Sigmoid colon (tissue), 7 donors: ENCODE measurements around the gene MRPL41. TPM values are rescaled to one million over a fixed set of nuclear protein-coding genes. Genes with fewer than 3 reads are reported as not detected.
"Not testable (repeated sequence)": the region's sequence is repeated elsewhere in the genome, so short reads cannot be mapped to it uniquely, and the experiment has no call there.

ENCODE experiments used
- DNase-seq: peaks from one replicate; pipeline ENCODE4 v3.0.0-alpha.2; 2019
- H3K27ac ChIP-seq, 4 donors: fragments of 200-600 bp; sonication (generic); one replicate each; pipeline ENCODE4 v1.5.1; 2016 to 2019; ENCODE audit warnings: mild to moderate bottlenecking in 1 of 4
- H3K27me3 ChIP-seq, 3 donors: fragments of 200-600 bp; sonication (generic); one replicate each; pipeline ENCODE4 v1.5.1; 2019; ENCODE audit warnings: mild to moderate bottlenecking in 1 of 3
- H3K36me3 ChIP-seq, 4 donors: fragments of 200-600 bp; sonication (generic); one replicate each; pipeline ENCODE4 v1.5.1; 2016 to 2019
- H3K4me1 ChIP-seq, 4 donors: fragments of 200-600 bp; sonication (generic); one replicate each; pipeline ENCODE4 v1.5.1; 2017 to 2019
- H3K4me3 ChIP-seq, 4 donors: fragments of 200-600 bp; sonication (generic); one replicate each; pipeline ENCODE4 v1.5.1; 2017 to 2019; ENCODE audit warnings: mild to moderate bottlenecking in 2 of 4, moderate library complexity in 1 of 4
- H3K9me3 ChIP-seq, 4 donors: fragments of 200-600 bp in 3 of 4; sonication (generic) in 3 of 4; one replicate each; pipeline versions ENCODE4 v1.5.1 to v1.6.1; 2013 to 2019
- EP300 ChIP-seq, 4 donors: sonication (generic); formaldehyde crosslinking; IDR thresholded peaks; one replicate each; pipeline ENCODE4 v1.6.1; 2017; ENCODE audit warnings: antibody characterized with exemption in 4 of 4
- POLR2A ChIP-seq, 2 donors: fragments of 450-650 bp; IDR thresholded peaks; one replicate each; pipeline ENCODE4 v1.6.1; 2016; ENCODE audit warnings: antibody characterized with exemption in 2 of 2, mild to moderate bottlenecking in 2 of 2, moderate library complexity in 2 of 2
- POLR2AphosphoS5 ChIP-seq, 4 donors: sonication (generic); formaldehyde crosslinking; IDR thresholded peaks; one replicate each; pipeline ENCODE4 v1.6.1; 2017; ENCODE audit warnings: antibody characterized with exemption in 4 of 4
- WGBS, 2 donors: extraction: QIAGEN DNeasy Blood & Tissue Kit; methylation state at CpG; one replicate each; pipeline ENCODE4 v1.1.7; 2013; 5-methylcytosine and 5-hydroxymethylcytosine counted together
- intact Hi-C: fragments of 100-400 bp; cut with DNase I; formaldehyde crosslinking; loops from one replicate; pipeline ENCODE4 v1.15.1; 2023
- polyA plus RNA-seq, 3 donors: library from polyadenylated mRNA; stranded (reverse); fragments of 200-250 nt; gene quantifications; one replicate each; pipeline ENCODE4 v1.2.3, GENCODE V29; 2013
- total RNA-seq, 4 donors: library from RNA; depleted of rRNA; stranded (reverse); fragments of >200 nt; gene quantifications; one replicate each; pipeline ENCODE4 v1.1.0, GENCODE V29; 2016
- TF ChIP-seq, protein P1 (sequence below), 4 experiments: fragments of 450-650 bp in 3 of 4; fragments of 200-600 bp in 1 of 4; IDR thresholded peaks; one replicate each; pipeline ENCODE4 v1.5.1; 2016 to 2019; ENCODE audit warnings: antibody characterized with exemption in 4 of 4, mild to moderate bottlenecking in 3 of 4, moderate library complexity in 2 of 4
- donor health status: healthy with polysubstance abuse.
- donor health status: Bipolar disorder and iron deficiency.
- donor health status: healthy.

The MRPL41 gene
- total and polyA plus RNA-seq, 7 donors, result 38.5 to 162 (median 73.1) TPM

DNA sequence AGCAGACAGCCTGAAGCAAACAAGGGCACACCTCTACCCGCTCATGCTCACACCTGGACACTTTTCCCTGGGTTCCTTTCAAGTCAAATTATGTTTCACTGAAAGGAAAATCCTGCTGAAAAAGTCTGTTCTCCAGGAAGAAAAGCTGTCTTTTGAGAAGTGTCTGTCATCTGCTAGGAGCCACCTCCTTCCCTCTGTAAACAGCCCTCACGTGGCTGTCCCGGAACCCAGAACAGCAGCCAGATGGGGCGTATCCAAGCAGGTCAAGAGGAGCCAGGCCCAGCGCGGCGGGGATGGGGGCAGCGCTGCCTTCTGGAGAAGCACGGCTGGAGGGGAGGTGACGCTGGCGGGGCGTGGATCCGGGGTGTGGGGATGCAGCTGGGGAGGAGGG is 1.5 kb upstream of the MRPL41 start, which contains the start of gene PNPLA7:
Gene PNPLA7 (minus strand): TSS at position 172 of the 391 bp plus-strand sequence. CDS start 205 bp downstream, outside the sequence.
- DNase-seq, result peak; percentile 95
- no peaks in the 10 kb centered on the region for H3K27me3 ChIP-seq

DNA sequence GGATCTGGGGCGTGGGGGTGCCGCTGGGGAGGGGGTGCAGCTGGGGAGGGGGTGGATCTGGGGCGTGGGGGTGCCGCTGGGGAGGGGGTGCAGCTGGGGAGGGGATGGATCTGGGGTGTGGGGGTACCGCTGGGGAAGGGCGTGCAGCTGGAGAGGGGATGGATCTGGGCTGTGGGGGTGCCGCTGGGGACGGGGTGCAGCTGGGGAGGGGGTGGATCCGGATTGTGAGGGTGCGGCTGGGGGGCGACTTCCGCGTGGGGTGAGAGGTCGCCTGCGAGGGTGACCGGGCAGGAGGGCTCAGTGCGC is 768 bp upstream of the MRPL41 start:
- DNase-seq, H3K9me3 ChIP-seq, H3K27me3 ChIP-seq: not testable (repeated sequence)
- intact Hi-C loops, result loop anchor here (5.0 kb wide), 1 partner anchor 56 kb away; the partner anchor contains the start of gene ARRDC1
- Histone ChIP-seq H3K4me1 (peaks cover 0 to 34% (median 25%) of the 10 kb centered on the region in 4 donors), H3K36me3 (peaks cover 0 to 21% (median 11%) of the 10 kb centered on the region in 4 donors), H3K27ac (peak overlapping the region; percentile 86 to 94 (median 92)), H3K4me3 (peak overlapping the region; percentile 56 to 95 (median 86))
- 0 to 2% methylated on average over 17 of the region's 17 CpGs for WGBS, 2 donors

More for the DNA sequence above, 1.5 kb upstream of the MRPL41 start, which contains the start of gene PNPLA7:
- Histone ChIP-seq H3K27ac (peak within 1 kb of the TSS; percentile 86 to 94 (median 92)), H3K4me3 (peak within 1 kb of the TSS; percentile 56 to 95 (median 86)), H3K9me3 (no peaks in the 10 kb centered on the region), H3K4me1 (peaks cover 0 to 27% (median 21%) of the 10 kb centered on the region in 4 donors), H3K36me3 (peaks cover 0 to 15% (median 6%) of the 10 kb centered on the region in 4 donors)
- intact Hi-C loops, result loop anchor here (5.0 kb wide), 1 partner anchor 57 kb away; the partner anchor contains the start of gene ARRDC1
- 1 to 3% methylated on average over 13 of the region's 13 CpGs for WGBS, 2 donors
- TF ChIP-seq POLR2A (IDR thresholded peaks at IDR 0.05), result peak in 1 of 2 donors; percentile 19
- TF ChIP-seq, protein P1, sequence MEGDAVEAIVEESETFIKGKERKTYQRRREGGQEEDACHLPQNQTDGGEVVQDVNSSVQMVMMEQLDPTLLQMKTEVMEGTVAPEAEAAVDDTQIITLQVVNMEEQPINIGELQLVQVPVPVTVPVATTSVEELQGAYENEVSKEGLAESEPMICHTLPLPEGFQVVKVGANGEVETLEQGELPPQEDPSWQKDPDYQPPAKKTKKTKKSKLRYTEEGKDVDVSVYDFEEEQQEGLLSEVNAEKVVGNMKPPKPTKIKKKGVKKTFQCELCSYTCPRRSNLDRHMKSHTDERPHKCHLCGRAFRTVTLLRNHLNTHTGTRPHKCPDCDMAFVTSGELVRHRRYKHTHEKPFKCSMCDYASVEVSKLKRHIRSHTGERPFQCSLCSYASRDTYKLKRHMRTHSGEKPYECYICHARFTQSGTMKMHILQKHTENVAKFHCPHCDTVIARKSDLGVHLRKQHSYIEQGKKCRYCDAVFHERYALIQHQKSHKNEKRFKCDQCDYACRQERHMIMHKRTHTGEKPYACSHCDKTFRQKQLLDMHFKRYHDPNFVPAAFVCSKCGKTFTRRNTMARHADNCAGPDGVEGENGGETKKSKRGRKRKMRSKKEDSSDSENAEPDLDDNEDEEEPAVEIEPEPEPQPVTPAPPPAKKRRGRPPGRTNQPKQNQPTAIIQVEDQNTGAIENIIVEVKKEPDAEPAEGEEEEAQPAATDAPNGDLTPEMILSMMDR (IDR thresholded peaks at IDR 0.05), result no peak
- TF ChIP-seq POLR2AphosphoS5 (IDR thresholded peaks at IDR 0.05), result peak; percentile 18 to 82 (median 48)

DNA sequence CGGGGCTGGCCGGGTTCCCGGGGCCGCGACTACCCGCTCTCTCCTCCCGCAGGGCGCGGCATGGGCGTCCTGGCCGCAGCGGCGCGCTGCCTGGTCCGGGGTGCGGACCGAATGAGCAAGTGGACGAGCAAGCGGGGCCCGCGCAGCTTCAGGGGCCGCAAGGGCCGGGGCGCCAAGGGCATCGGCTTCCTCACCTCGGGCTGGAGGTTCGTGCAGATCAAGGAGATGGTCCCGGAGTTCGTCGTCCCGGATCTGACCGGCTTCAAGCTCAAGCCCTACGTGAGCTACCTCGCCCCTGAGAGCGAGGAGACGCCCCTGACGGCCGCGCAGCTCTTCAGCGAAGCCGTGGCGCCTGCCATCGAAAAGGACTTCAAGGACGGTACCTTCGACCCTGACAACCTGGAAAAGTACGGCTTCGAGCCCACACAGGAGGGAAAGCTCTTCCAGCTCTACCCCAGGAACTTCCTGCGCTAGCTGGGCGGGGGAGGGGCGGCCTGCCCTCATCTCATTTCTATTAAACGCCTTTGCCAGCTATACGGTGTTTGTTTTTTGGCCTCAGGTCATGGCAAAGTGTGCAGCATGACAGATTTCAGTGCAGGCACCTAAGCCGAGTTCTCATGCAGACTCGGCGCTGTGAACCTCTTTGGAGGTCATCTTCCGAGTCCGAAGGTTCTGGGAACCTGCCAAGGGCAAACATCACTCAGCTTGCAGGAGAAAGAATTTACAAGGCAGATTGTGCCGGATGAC is 516 bp downstream of the MRPL41 start:
- peak overlapping the region; percentile 79 to 94 (median 92) for H3K27ac ChIP-seq
- peak; percentile 75 for DNase-seq
- TF ChIP-seq, protein P1 (IDR thresholded peaks at IDR 0.05), result no peak
- no peak for TF ChIP-seq POLR2A (IDR thresholded peaks at IDR 0.05)
- TF ChIP-seq EP300 (IDR thresholded peaks at IDR 0.05), result no peak
- TF ChIP-seq POLR2AphosphoS5 (IDR thresholded peaks at IDR 0.05), result no peak
- H3K36me3 ChIP-seq, result peaks cover 0 to 34% (median 11%) of the 10 kb centered on the region in 4 donors
- H3K27me3 ChIP-seq, result no peaks in the 10 kb centered on the region
- intact Hi-C loops, result loop anchor here (1.0 to 5.0 kb wide), 2 partner anchors 26 to 55 kb away; partner anchors contain the start of genes ARRDC1 and DPH7
- no peaks in the 10 kb centered on the region for H3K9me3 ChIP-seq
- WGBS, 2 donors, result 4 to 13% methylated on average over 58 of the region's 58 CpGs
- peaks cover 0 to 42% (median 33%) of the 10 kb centered on the region in 4 donors for H3K4me1 ChIP-seq
- peak overlapping the region; percentile 55 to 95 (median 86) for H3K4me3 ChIP-seq

GRCh38 chr9:137553654-137554053 is 2.0 kb downstream of the MRPL41 start:
- H3K27ac ChIP-seq, H3K27me3 ChIP-seq, H3K4me3 ChIP-seq, H3K9me3 ChIP-seq, DNase-seq: not testable (repeated sequence)
- peaks cover 8 to 48% (median 11%) of the 10 kb centered on the region in 4 donors for H3K36me3 ChIP-seq
- peaks cover 0 to 42% (median 33%) of the 10 kb centered on the region in 4 donors for H3K4me1 ChIP-seq
- WGBS, 2 donors, result 93% methylated on average over 10 of the region's 10 CpGs
- intact Hi-C loops, result loop anchor here (5.0 kb wide), 1 partner anchor 54 kb away; the partner anchor contains the start of gene ARRDC1

GRCh38 chr9:137554349-137554748 is 2.7 kb downstream of the MRPL41 start:
- 66 to 88% methylated on average over 1 of the region's 1 CpG for WGBS, 2 donors
- peaks cover 0 to 42% (median 33%) of the 10 kb centered on the region in 4 donors for H3K4me1 ChIP-seq
- H3K4me3 ChIP-seq, result no peak overlapping the region
- no peak for DNase-seq
- TF ChIP-seq POLR2A (IDR thresholded peaks at IDR 0.05) (no peak), EP300 (IDR thresholded peaks at IDR 0.05) (no peak), POLR2AphosphoS5 (IDR thresholded peaks at IDR 0.05) (no peak)
- TF ChIP-seq, protein P1 (IDR thresholded peaks at IDR 0.05), result no peak
- H3K36me3 ChIP-seq, result peaks cover 8 to 51% (median 11%) of the 10 kb centered on the region in 4 donors
- no peaks in the 10 kb centered on the region for H3K27me3 ChIP-seq
- intact Hi-C loops, result loop anchor here (5.0 kb wide), 1 partner anchor 53 kb away; the partner anchor contains the start of gene ARRDC1
- no peaks in the 10 kb centered on the region for H3K9me3 ChIP-seq
- H3K27ac ChIP-seq, result no peak overlapping the region
